Endothelial cell (in vitro differentiated cells): ENCODE results near the gene PRSS33. TPM values are rescaled to one million over a fixed set of nuclear protein-coding genes. Genes with fewer than 3 reads are reported as not detected.

ENCODE experiments used
- DNase-seq: peaks from one replicate; pipeline ENCODE4 v3.0.0; 2021; ENCODE audit warnings: low spot score
- H3K27ac Mint-ChIP-seq: one replicate; pipeline ENCODE4 v1.8.0; 2021; ENCODE audit warnings: mixed read lengths, inconsistent platforms; ENCODE audit not compliant: unreplicated experiment
- H3K27me3 Mint-ChIP-seq: one replicate; pipeline ENCODE4 v1.8.0; 2021; ENCODE audit warnings: mild to moderate bottlenecking, moderate library complexity, mixed read lengths, inconsistent platforms; ENCODE audit not compliant: unreplicated experiment
- H3K36me3 Mint-ChIP-seq: one replicate; pipeline ENCODE4 v1.8.0; 2021; ENCODE audit warnings: mild to moderate bottlenecking, low read depth, mixed read lengths, inconsistent platforms; ENCODE audit not compliant: unreplicated experiment
- H3K4me1 Mint-ChIP-seq: one replicate; pipeline ENCODE4 v1.8.0; 2021; ENCODE audit warnings: mild to moderate bottlenecking, mixed read lengths, inconsistent platforms; ENCODE audit not compliant: unreplicated experiment
- H3K4me3 Mint-ChIP-seq: one replicate; pipeline ENCODE4 v1.8.0; 2021; ENCODE audit warnings: mild to moderate bottlenecking, mixed read lengths, inconsistent platforms; ENCODE audit not compliant: unreplicated experiment
- H3K9me3 Mint-ChIP-seq: one replicate; pipeline ENCODE4 v1.8.0; 2021; ENCODE audit warnings: mixed read lengths, inconsistent platforms; ENCODE audit not compliant: unreplicated experiment
- total RNA-seq: library from RNA; stranded (reverse); fragmentation: NEBNext Ultra II Directional; extraction: Animal tissue kit (Norgen Biotek cat#: 25700); gene quantifications from one replicate; pipeline ENCODE4 v1.2.1, GENCODE V29; 2021; ENCODE audit not compliant: unreplicated experiment
- TF ChIP-seq, protein P1 (sequence below): fragments of 200-600 bp; sonication (generic); IDR thresholded peaks from one replicate; pipeline ENCODE4 v1.5.0; 2021; ENCODE audit warnings: antibody characterized with exemption; ENCODE audit not compliant: unreplicated experiment

Gene PRSS33
- total RNA-seq, 1 donor from 2014 or later: not detected

DNA sequence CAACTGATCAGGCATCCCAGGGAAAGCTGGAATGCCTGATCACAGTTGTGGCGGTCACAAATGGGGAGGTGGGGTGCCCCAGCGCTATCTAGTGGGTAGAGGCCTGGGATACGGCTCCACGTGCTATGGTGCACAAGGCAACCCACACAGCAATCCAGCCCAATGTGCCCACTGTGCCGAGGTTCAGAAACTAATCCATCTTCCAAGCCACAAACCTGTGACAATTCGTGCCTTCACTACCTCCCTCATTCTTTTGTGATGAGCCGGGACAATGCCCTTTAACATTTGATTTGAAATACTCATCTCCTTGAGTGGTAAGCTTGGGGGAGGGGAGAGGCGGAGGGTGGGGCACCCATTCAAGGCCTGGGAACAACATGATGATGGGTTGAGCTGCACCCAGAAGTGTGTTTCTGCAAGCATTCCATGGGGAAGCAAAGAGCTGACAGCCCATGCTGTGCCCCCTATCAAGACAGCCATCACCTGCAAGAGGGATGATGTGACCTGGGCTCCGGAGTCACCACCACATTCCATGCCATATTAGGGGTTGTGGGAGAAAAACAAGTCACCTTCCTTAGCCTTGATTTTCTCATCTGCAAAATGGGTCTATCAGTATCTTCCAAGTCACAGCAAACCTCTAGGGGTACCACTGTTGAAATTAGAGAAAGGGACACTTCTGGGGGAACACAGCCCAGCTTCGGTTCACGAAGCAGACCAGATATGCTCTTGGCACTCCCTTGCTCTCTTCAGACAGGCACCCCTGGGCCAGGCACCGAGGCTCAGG lies 14.0 kb downstream of the PRSS33 start:
- Mint-ChIP-seq H3K27me3 (peaks cover 15% of the 10 kb centered on the region), H3K36me3 (peaks cover 37% of the 10 kb centered on the region), H3K4me1 (peaks cover 19% of the 10 kb centered on the region), H3K27ac (no peak overlapping the region), H3K4me3 (no peak overlapping the region), H3K9me3 (no peaks in the 10 kb centered on the region)
- TF ChIP-seq, protein P1, sequence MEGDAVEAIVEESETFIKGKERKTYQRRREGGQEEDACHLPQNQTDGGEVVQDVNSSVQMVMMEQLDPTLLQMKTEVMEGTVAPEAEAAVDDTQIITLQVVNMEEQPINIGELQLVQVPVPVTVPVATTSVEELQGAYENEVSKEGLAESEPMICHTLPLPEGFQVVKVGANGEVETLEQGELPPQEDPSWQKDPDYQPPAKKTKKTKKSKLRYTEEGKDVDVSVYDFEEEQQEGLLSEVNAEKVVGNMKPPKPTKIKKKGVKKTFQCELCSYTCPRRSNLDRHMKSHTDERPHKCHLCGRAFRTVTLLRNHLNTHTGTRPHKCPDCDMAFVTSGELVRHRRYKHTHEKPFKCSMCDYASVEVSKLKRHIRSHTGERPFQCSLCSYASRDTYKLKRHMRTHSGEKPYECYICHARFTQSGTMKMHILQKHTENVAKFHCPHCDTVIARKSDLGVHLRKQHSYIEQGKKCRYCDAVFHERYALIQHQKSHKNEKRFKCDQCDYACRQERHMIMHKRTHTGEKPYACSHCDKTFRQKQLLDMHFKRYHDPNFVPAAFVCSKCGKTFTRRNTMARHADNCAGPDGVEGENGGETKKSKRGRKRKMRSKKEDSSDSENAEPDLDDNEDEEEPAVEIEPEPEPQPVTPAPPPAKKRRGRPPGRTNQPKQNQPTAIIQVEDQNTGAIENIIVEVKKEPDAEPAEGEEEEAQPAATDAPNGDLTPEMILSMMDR: no peak
- no peak for DNase-seq

DNA sequence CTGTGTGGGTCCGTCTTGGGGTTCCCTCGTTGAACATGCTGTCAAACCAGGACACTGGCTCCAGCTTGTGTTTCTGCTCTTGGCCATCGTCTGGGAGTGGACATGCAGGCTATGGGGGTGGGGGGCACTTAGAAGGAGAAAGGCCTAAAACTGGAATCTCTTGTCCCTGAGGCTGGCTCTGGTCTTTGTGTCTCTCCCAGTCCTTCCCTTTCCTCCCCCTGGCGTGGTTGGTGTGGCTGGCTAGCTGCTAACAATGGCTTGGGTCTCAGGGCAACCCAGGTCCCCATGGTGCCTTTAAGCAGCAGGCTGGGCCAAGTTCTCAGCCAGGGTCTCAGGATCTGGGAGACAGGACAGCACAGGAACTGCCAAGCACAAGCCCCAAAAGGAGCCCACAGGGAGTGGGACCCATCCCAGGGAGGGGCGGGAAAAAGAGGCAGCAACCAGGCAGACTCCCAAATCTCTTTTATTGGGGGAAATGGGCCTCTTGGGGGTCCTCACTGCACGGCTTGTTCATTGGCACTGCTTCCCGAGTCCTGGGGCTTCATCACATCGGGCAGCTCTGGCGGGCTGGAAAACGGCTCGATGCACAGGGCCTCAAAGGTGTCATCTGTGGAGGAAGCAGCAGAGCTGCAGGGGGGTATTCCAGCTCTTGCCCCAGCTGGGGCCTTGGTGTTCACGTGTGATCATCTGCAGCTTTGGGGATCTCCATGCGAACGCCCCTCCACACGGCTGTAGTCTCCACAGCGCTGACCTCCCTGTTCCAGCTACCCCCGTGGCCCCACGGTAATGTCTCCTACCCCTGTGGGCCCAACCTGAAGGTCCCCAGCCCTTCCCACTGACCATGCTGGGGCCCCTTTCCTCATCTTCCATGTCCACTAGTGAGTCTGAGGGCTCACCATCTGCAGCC lies 15.6 kb downstream of the PRSS33 start:
- TF ChIP-seq, protein P1: no peak
- Mint-ChIP-seq H3K9me3 (no peaks in the 10 kb centered on the region), H3K36me3 (peaks cover 46% of the 10 kb centered on the region), H3K27ac (peak overlapping the region; percentile 64), H3K4me1 (peaks cover 11% of the 10 kb centered on the region), H3K27me3 (peaks cover 12% of the 10 kb centered on the region), H3K4me3 (peak overlapping the region; percentile 73)
- DNase-seq: no peak

DNA sequence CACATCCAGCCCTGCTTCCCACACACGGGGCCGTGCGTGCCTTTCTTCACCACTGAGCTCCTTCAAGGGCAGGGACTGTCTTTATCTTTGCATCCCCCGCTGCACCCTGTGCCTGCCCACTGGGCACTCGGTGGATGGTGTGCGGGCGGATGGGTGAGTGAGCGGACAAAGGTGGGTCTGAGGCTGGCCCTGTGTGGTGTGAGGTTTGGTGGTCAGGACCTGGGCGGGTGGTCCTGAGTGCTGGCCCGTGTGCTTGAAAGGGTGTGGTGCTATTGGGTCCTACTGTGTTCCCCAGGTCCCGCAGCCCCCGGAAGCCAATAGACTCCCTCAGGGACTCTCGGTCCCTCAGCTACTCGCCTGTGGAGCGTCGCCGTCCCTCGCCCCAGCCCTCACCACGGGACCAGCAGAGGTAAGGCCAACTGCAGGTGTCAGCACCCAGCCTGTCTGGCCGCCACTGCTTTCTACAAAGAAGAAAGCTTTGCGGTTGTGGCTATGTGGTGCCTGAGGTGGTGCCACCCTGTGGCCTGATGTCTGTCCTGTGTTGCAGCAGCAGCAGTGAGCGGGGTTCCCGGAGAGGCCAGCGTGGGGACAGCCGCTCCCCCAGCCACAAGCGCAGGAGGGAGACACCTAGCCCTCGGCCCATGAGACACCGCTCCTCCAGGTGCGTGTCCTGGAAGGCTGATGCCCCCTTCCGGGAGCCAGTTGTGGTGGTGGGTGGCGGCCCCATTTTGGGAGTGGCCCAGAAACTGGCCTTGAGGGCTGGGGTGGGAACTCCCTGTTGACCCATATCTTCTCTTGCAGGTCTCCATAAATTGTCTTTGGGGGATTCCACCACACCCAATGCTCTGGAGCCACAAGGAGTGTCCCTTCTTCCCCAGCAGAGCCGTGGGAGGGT lies 17.1 kb downstream of the PRSS33 start:
- Mint-ChIP-seq H3K36me3 (peaks cover 55% of the 10 kb centered on the region), H3K4me3 (peak overlapping the region; percentile 25), H3K27ac (peak overlapping the region; percentile 66)

DNA sequence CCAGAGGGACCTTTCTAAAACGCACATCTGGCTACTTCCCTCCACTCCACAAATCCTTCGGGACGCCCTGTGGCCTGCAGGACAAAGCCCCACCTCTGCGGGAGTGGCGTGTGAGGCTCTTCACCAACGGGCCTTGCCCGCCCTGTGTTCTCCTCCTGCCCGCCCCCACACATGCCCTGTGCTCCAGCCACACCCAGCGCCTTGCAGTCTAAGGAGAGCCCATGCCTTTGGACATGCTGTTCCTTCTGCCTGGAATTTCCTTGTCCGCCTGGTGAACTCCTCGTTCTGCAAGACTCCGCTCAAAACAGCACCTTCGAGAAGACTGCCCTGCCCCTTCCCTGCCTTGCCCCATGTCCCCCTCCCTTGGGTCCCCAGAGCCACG lies 17.7 kb downstream of the PRSS33 start:
- Mint-ChIP-seq H3K4me1 (peaks cover 7% of the 10 kb centered on the region), H3K4me3 (peak overlapping the region; percentile 81), H3K27me3 (peaks cover 11% of the 10 kb centered on the region), H3K9me3 (no peaks in the 10 kb centered on the region), H3K27ac (peak overlapping the region; percentile 66), H3K36me3 (peaks cover 61% of the 10 kb centered on the region)
- TF ChIP-seq, protein P1: no peak
- DNase-seq: no peak

More for the DNA sequence above, 17.1 kb downstream of the PRSS33 start:
- Mint-ChIP-seq H3K9me3 (no peaks in the 10 kb centered on the region), H3K4me1 (peaks cover 7% of the 10 kb centered on the region), H3K27me3 (peaks cover 11% of the 10 kb centered on the region)
- TF ChIP-seq, protein P1: no peak
- DNase-seq: no peak
